ENCODE measurements around the gene ARHGAP15. TPM values are rescaled to one million over a fixed set of nuclear protein-coding genes. Genes with fewer than 3 reads are reported as not detected.

Gene ARHGAP15
- total RNA-seq, 1 donor from 2014 or later, result 9.1 TPM

- Histone ChIP-seq H3K9me3 (no peaks in the 10 kb centered on the region), H3K36me3 (no peaks in the 10 kb centered on the region), H3K27ac (no peak overlapping the region), H3K4me1 (no peaks in the 10 kb centered on the region), H3K27me3 (no peaks in the 10 kb centered on the region), H3K4me3 (no peak overlapping the region)
- TF ChIP-seq POLR2AphosphoS5 (IDR thresholded peaks at IDR 0.05; ENCODE audit: insufficient read depth in 1 of 2, low read depth in 1 of 2) (no peak), POLR2A (IDR thresholded peaks at IDR 0.05) (no peak)
- TF ChIP-seq, protein P1, sequence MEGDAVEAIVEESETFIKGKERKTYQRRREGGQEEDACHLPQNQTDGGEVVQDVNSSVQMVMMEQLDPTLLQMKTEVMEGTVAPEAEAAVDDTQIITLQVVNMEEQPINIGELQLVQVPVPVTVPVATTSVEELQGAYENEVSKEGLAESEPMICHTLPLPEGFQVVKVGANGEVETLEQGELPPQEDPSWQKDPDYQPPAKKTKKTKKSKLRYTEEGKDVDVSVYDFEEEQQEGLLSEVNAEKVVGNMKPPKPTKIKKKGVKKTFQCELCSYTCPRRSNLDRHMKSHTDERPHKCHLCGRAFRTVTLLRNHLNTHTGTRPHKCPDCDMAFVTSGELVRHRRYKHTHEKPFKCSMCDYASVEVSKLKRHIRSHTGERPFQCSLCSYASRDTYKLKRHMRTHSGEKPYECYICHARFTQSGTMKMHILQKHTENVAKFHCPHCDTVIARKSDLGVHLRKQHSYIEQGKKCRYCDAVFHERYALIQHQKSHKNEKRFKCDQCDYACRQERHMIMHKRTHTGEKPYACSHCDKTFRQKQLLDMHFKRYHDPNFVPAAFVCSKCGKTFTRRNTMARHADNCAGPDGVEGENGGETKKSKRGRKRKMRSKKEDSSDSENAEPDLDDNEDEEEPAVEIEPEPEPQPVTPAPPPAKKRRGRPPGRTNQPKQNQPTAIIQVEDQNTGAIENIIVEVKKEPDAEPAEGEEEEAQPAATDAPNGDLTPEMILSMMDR (IDR thresholded peaks at IDR 0.05), result no peak
- intact Hi-C loops (cut with DNase I), result loop anchor here (10.0 kb wide), 1 partner anchor 1954 kb away; no protein-coding TSS in a partner anchor
- no peak for DNase-seq (ENCODE audit: extremely low spot score in 2 of 2)
Measured at GRCh38 chr2:143169105-143169504, 39.9 kb downstream of the ARHGAP15 start.

DNA sequence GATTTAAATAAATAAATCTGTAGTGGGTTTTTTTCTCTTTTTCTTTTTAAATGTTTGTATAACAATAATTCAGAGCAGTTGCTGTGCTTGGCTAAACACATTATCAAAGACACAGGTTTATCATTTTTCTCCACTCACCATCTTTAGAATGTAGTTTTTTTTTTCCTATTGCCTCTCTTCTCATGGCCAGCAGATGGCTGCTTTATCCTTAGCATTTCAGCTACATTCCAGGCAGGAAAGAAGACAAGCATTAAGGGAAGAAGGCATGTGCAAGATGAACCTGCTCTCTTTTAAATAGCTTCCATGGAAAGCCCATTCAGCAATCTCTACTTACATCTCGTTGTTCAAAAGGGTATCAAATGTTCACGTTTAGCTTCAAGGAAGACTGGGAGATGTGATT lies 42.6 kb downstream of the ARHGAP15 start:
- intact Hi-C loops (cut with DNase I), result no loop called here
- no peaks in the 10 kb centered on the region for H3K36me3 ChIP-seq
- H3K9me3 ChIP-seq, result no peaks in the 10 kb centered on the region
- no peak for DNase-seq (ENCODE audit: extremely low spot score in 2 of 2)
- no peak overlapping the region for H3K27ac ChIP-seq
- no peaks in the 10 kb centered on the region for H3K27me3 ChIP-seq
- H3K4me1 ChIP-seq, result no peaks in the 10 kb centered on the region
- no peak overlapping the region for H3K4me3 ChIP-seq
- no peak for TF ChIP-seq POLR2A (IDR thresholded peaks at IDR 0.05)
- TF ChIP-seq, protein P1 (IDR thresholded peaks at IDR 0.05), result peak in 1 of 3 experiments; percentile 24

DNA sequence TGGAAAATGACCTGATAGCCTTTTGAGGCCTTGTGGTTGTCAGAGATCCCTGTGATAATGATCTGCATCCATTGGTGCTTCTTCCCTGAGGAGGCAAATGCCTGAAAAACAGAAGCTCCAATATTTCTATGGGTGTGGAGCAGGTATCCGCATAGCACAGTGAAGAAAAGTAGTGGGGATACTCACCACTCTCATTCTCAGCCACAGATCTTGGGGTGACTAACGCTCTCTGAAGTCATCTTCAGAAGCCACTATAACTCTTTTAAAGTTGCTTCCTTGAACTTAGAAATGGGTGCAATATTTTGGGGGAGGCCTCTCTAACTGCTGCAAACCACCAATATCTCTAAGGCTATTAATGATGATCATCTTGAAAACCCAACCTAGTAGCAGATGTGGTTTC lies 46.2 kb downstream of the ARHGAP15 start:
- Histone ChIP-seq H3K4me1 (no peaks in the 10 kb centered on the region), H3K27me3 (no peaks in the 10 kb centered on the region), H3K36me3 (no peaks in the 10 kb centered on the region), H3K9me3 (no peaks in the 10 kb centered on the region), H3K4me3 (no peak overlapping the region), H3K27ac (no peak overlapping the region)
- DNase-seq (ENCODE audit: extremely low spot score in 2 of 2), result no peak
- TF ChIP-seq POLR2AphosphoS5 (IDR thresholded peaks at IDR 0.05; ENCODE audit: insufficient read depth in 1 of 2, low read depth in 1 of 2), result no peak
- TF ChIP-seq, protein P1 (IDR thresholded peaks at IDR 0.05), result no peak
- TF ChIP-seq POLR2A (IDR thresholded peaks at IDR 0.05), result no peak
- intact Hi-C loops (cut with DNase I), result no loop called here

GRCh38 chr2:143176606-143177005 lies 47.4 kb downstream of the ARHGAP15 start:
- Histone ChIP-seq H3K4me3 (no peak overlapping the region), H3K27me3 (no peaks in the 10 kb centered on the region), H3K27ac (no peak overlapping the region), H3K9me3 (peaks cover 4% of the 10 kb centered on the region), H3K4me1 (no peaks in the 10 kb centered on the region), H3K36me3 (no peaks in the 10 kb centered on the region)
- no peak for DNase-seq (ENCODE audit: extremely low spot score in 2 of 2)
- intact Hi-C loops (cut with DNase I), result no loop called here
- TF ChIP-seq POLR2A (IDR thresholded peaks at IDR 0.05), result no peak
- TF ChIP-seq, protein P1 (IDR thresholded peaks at IDR 0.05), result no peak
- no peak for TF ChIP-seq POLR2AphosphoS5 (IDR thresholded peaks at IDR 0.05; ENCODE audit: insufficient read depth in 1 of 2, low read depth in 1 of 2)

- H3K9me3 ChIP-seq, result peaks cover 4% of the 10 kb centered on the region
- DNase-seq (ENCODE audit: extremely low spot score in 2 of 2), result no peak
- intact Hi-C loops (cut with DNase I), result no loop called here
- no peak overlapping the region for H3K27ac ChIP-seq
- H3K36me3 ChIP-seq, result no peaks in the 10 kb centered on the region
- TF ChIP-seq POLR2A (IDR thresholded peaks at IDR 0.05) (no peak), POLR2AphosphoS5 (IDR thresholded peaks at IDR 0.05; ENCODE audit: insufficient read depth in 1 of 2, low read depth in 1 of 2) (no peak)
- TF ChIP-seq, protein P1 (IDR thresholded peaks at IDR 0.05), result no peak
- no peaks in the 10 kb centered on the region for H3K27me3 ChIP-seq
- H3K4me1 ChIP-seq, result no peaks in the 10 kb centered on the region
- peak overlapping the region; percentile 30 for H3K4me3 ChIP-seq
Measured at GRCh38 chr2:143177096-143177786, 48.0 kb downstream of the ARHGAP15 start.

Measured in vagina (tissue), 2 donors.